ENCODE results near the gene GDPD5. TPM values are rescaled to one million over a fixed set of nuclear protein-coding genes. Genes with fewer than 3 reads are reported as not detected.

GDPD5 gene
- total and polyA plus RNA-seq, 10 of the 15 experiments (the other 5 are each of a cell fraction or from before 2014, with no cell fraction given): 0.10 to 30.0 (median 6.7) TPM

DNA sequence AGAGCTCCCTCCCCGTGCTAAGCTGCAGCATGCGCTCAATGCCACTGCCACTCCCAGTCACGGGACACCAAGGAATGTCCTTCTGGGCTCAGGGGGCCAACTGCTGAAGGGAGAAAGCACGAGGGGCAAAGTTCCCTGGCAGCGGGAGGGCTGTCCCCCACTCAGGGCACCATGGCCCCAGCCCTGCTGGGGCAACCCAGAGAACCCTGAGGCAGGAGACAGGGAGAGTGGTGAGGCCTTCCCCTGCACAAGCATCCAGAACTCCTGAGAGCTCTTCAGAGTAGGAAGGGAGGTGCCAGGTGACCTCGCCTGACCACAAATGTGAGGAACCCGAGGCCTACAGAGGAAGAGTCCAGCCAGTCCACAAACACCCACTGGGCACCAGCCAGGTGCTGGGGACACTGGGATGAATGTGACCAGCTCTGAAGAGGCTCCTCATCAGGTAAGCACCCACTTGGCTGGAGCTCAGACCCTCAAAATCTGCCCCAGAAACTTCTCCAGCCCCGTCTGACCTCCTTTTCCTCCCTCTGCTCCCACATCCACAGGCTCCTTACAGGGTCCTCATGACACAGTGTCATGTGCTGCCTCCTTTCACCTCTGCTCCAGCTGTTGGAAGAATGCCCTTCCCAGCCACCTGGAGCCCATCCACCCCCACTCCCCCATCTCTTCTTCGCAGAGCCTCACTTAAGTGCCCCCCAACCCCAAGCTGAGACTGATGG lies 15.6 kb downstream of the GDPD5 start:
- Histone ChIP-seq H3K9ac (ENCODE audit: control insufficient read depth, insufficient read depth, low read length) (no peak overlapping the region), H3K27me3 (replicated peaks in 1 of 2; ENCODE audit: control insufficient read depth in 2 of 2, insufficient read depth in 2 of 2, low read length in 1 of 2) (no peaks in the 10 kb centered on the region), H3K36me3 (ENCODE audit: control insufficient read depth in 2 of 2, insufficient read depth in 2 of 2, low read length in 1 of 2) (no peaks in the 10 kb centered on the region), H3K27ac (ENCODE audit: control insufficient read depth, insufficient read depth) (no peak overlapping the region), H3K4me1 (ENCODE audit: control insufficient read depth, insufficient read depth, low read length) (peaks cover 14% of the 10 kb centered on the region), H2AFZ (ENCODE audit: control insufficient read depth, low read depth, low read length) (no peak overlapping the region), H4K20me1 (ENCODE audit: control insufficient read depth, insufficient read depth) (no peaks in the 10 kb centered on the region), H3K4me3 (no peak overlapping the region), H3K9me3 (replicated peaks; ENCODE audit: control insufficient read depth, insufficient read depth, low read length) (no peaks in the 10 kb centered on the region), H3K79me2 (ENCODE audit: control insufficient read depth, insufficient read depth, low read length) (no peaks in the 10 kb centered on the region), H3K4me2 (ENCODE audit: control insufficient read depth, insufficient read depth) (no peak overlapping the region)
- no peak for FAIRE-seq
- TF ChIP-seq RCOR1 (conservative IDR thresholded peaks at IDR 0.05; ENCODE audit: low read depth, low read length) (no peak), HCFC1 (IDR thresholded peaks at IDR 0.05; ENCODE audit: low read length) (no peak), ZBTB33 (IDR thresholded peaks at IDR 0.05) (no peak), BMI1 (IDR thresholded peaks at IDR 0.05; ENCODE audit: borderline replicate concordance) (no peak), ZNF384 (IDR thresholded peaks at IDR 0.05; ENCODE audit: borderline replicate concordance, low read depth, low read length) (no peak), GABPA (IDR thresholded peaks at IDR 0.05; ENCODE audit: low read depth) (no peak), IKZF2 (IDR thresholded peaks at IDR 0.05) (no peak), IRF4 (IDR thresholded peaks at IDR 0.05; ENCODE audit: low read depth, low read length) (no peak), HDGF (IDR thresholded peaks at IDR 0.05) (no peak)
- ATAC-seq: no peak
- SMC1A ChIA-PET (ENCODE audit: uncharacterized antibody, unreplicated experiment): interaction anchor here (0.9 to 1.0 kb wide), 2 partner anchors 13 to 15 kb away, joined by 3 read pairs; partner anchors contain the start of gene GDPD5
- POLR2A ChIA-PET: interaction anchor here (0.7 to 1.5 kb wide), 3 partner anchors 9 to 441 kb away, joined by 3 read pairs; no protein-coding TSS in a partner anchor
- CTCF ChIA-PET: interaction anchor here (0.5 to 1.4 kb wide), 4 partner anchors 15 to 65 kb away, joined by 3 to 4 read pairs (median 3); partner anchors contain the start of gene GDPD5
- no TSS peak for BruUV-seq (replicated peaks)
- intact Hi-C loops (cut with micrococcal nuclease; ENCODE audit: unreplicated experiment) (no loop called here), in situ Hi-C loops (cut with MboI) (no loop called here)
- RAD21 ChIA-PET (ENCODE audit: unreplicated experiment): no interaction called here
- 49% methylated on average over 9 of the region's 9 CpGs for WGBS (ENCODE audit: insufficient coverage, insufficient replicate concordance, low lambda C conversion rate, missing lambda C conversion rate)
- no peak for DNase-seq (ENCODE audit: low read depth, low spot score)
